Stimulated activated effector memory CD8-positive, alpha-beta T cell treated with anti-CD3 and anti-CD28 coated beads, Interleukin-12 subunit alpha, Interleukin-12 subunit beta, amount 100 ng/mL, for 72 hours (primary cell): ENCODE data around the gene ECM1.

Source experiments
- ATAC-seq: fragments of 150-1000 bp; cut with Tn5 transposase; 2 replicates; pipeline ENCODE4 v1.10.0; 2021
- DNase-seq, 2 donors: peaks; one replicate each; pipeline ENCODE4 v3.0.0; 2021 to 2022; ENCODE audit warnings: low spot score in 2 of 2
- H3K27ac Mint-ChIP-seq: one replicate; pipeline ENCODE4 v1.8.0; 2022; ENCODE audit warnings: mild to moderate bottlenecking, mixed read lengths
- H3K36me3 Mint-ChIP-seq: one replicate; pipeline ENCODE4 v1.8.0; 2022; ENCODE audit warnings: mild to moderate bottlenecking, mixed read lengths
- H3K4me1 Mint-ChIP-seq: one replicate; pipeline ENCODE4 v1.8.0; 2022; ENCODE audit warnings: mixed read lengths
- H3K4me3 Mint-ChIP-seq: one replicate; pipeline ENCODE4 v1.8.0; 2022; ENCODE audit warnings: mild to moderate bottlenecking, mixed read lengths
- H3K9me3 Mint-ChIP-seq: one replicate; pipeline ENCODE4 v1.8.0; 2022; ENCODE audit warnings: mixed read lengths

The ECM1 gene

GRCh38 chr1:150507912-150508864 is at the start of gene ECM1:
ECM1 (plus strand) TSS chr1:150508109; CDS start chr1:150508210, 101 bp downstream.
- Mint-ChIP-seq H3K4me1 (peaks cover 12% of the 10 kb centered on the region), H3K36me3 (peaks cover 36% of the 10 kb centered on the region), H3K4me3 (no peak within 1 kb of the TSS), H3K27ac (peak within 1 kb of the TSS; percentile 86), H3K9me3 (no peaks in the 10 kb centered on the region)
- DNase-seq, result no peak
- ATAC-seq, result no peak

GRCh38 chr1:150464422-150464826 is 43.5 kb upstream of the ECM1 start:
- peak; percentile 71 for ATAC-seq
- Mint-ChIP-seq H3K36me3 (peaks cover 99% of the 10 kb centered on the region), H3K4me1 (no peaks in the 10 kb centered on the region), H3K4me3 (no peak overlapping the region), H3K9me3 (no peaks in the 10 kb centered on the region), H3K27ac (no peak overlapping the region)
- DNase-seq, result peak; percentile 55 to 80

- H3K36me3 Mint-ChIP-seq, result peaks cover 97% of the 10 kb centered on the region
- H3K9me3 Mint-ChIP-seq, result no peaks in the 10 kb centered on the region
- ATAC-seq (no peak), DNase-seq (no peak)
- H3K4me3 Mint-ChIP-seq, result no peak overlapping the region
- H3K4me1 Mint-ChIP-seq, result peaks cover 6% of the 10 kb centered on the region
- no peak overlapping the region for H3K27ac Mint-ChIP-seq
These were observed 40.9 kb upstream of the ECM1 start for GRCh38 chr1:150466964-150467363.

GRCh38 chr1:150469291-150469690 is 38.6 kb upstream of the ECM1 start:
- Mint-ChIP-seq H3K9me3 (no peaks in the 10 kb centered on the region), H3K4me1 (peaks cover 6% of the 10 kb centered on the region), H3K36me3 (peaks cover 97% of the 10 kb centered on the region), H3K27ac (no peak overlapping the region), H3K4me3 (no peak overlapping the region)
- DNase-seq (no peak), ATAC-seq (no peak)

- Mint-ChIP-seq H3K9me3 (no peaks in the 10 kb centered on the region), H3K36me3 (peaks cover 67% of the 10 kb centered on the region), H3K27ac (no peak overlapping the region), H3K4me1 (peaks cover 12% of the 10 kb centered on the region), H3K4me3 (no peak overlapping the region)
- DNase-seq (no peak), ATAC-seq (no peak)
These were observed 35.2 kb upstream of the ECM1 start for GRCh38 chr1:150472601-150473200.

GRCh38 chr1:150473659-150474058 is 34.2 kb upstream of the ECM1 start:
- ATAC-seq (no peak), DNase-seq (no peak)
- H3K4me1 Mint-ChIP-seq, result peaks cover 12% of the 10 kb centered on the region
- H3K27ac Mint-ChIP-seq, result peak overlapping the region; percentile 81
- peaks cover 58% of the 10 kb centered on the region for H3K36me3 Mint-ChIP-seq
- no peaks in the 10 kb centered on the region for H3K9me3 Mint-ChIP-seq
- H3K4me3 Mint-ChIP-seq, result no peak overlapping the region

- H3K9me3 Mint-ChIP-seq, result no peaks in the 10 kb centered on the region
- ATAC-seq (no peak), DNase-seq (no peak)
- peaks cover 46% of the 10 kb centered on the region for H3K36me3 Mint-ChIP-seq
- peak overlapping the region; percentile 81 for H3K27ac Mint-ChIP-seq
- no peak overlapping the region for H3K4me3 Mint-ChIP-seq
- peaks cover 12% of the 10 kb centered on the region for H3K4me1 Mint-ChIP-seq
These were observed 33.0 kb upstream of the ECM1 start for GRCh38 chr1:150474869-150475268.

GRCh38 chr1:150476754-150477153 is 31.2 kb upstream of the ECM1 start:
- Mint-ChIP-seq H3K4me1 (peaks cover 8% of the 10 kb centered on the region), H3K27ac (no peak overlapping the region)

GRCh38 chr1:150477320-150477719 is 30.6 kb upstream of the ECM1 start:
- Mint-ChIP-seq H3K4me3 (no peak overlapping the region), H3K36me3 (peaks cover 24% of the 10 kb centered on the region), H3K27ac (peak overlapping the region; percentile 50), H3K9me3 (no peaks in the 10 kb centered on the region), H3K4me1 (peaks cover 6% of the 10 kb centered on the region)
- ATAC-seq, result peak; percentile 36
- no peak for DNase-seq

More at GRCh38 chr1:150476754-150477153, 31.2 kb upstream of the ECM1 start:
- ATAC-seq (no peak), DNase-seq (no peak)
- no peaks in the 10 kb centered on the region for H3K9me3 Mint-ChIP-seq
- H3K36me3 Mint-ChIP-seq, result peaks cover 29% of the 10 kb centered on the region
- no peak overlapping the region for H3K4me3 Mint-ChIP-seq

- Mint-ChIP-seq H3K4me3 (no peak overlapping the region), H3K9me3 (no peaks in the 10 kb centered on the region), H3K27ac (peak overlapping the region; percentile 50), H3K4me1 (peaks cover 6% of the 10 kb centered on the region), H3K36me3 (peaks cover 20% of the 10 kb centered on the region)
- ATAC-seq, result no peak
- DNase-seq, result no peak
These were observed 30.2 kb upstream of the ECM1 start for GRCh38 chr1:150477733-150478132.

GRCh38 chr1:150479370-150479769 is 28.5 kb upstream of the ECM1 start:
- ATAC-seq (no peak), DNase-seq (no peak)
- H3K27ac Mint-ChIP-seq, result no peak overlapping the region
- H3K9me3 Mint-ChIP-seq, result no peaks in the 10 kb centered on the region
- peaks cover 6% of the 10 kb centered on the region for H3K4me1 Mint-ChIP-seq
- H3K36me3 Mint-ChIP-seq, result peaks cover 3% of the 10 kb centered on the region
- no peak overlapping the region for H3K4me3 Mint-ChIP-seq

- no peak for ATAC-seq
- H3K9me3 Mint-ChIP-seq, result no peaks in the 10 kb centered on the region
- H3K4me3 Mint-ChIP-seq, result no peak overlapping the region
- no peaks in the 10 kb centered on the region for H3K36me3 Mint-ChIP-seq
- H3K4me1 Mint-ChIP-seq, result peaks cover 9% of the 10 kb centered on the region
- H3K27ac Mint-ChIP-seq, result no peak overlapping the region
- no peak for DNase-seq
These were observed 28.0 kb upstream of the ECM1 start for GRCh38 chr1:150479927-150480352.

GRCh38 chr1:150484431-150484830 is 23.5 kb upstream of the ECM1 start:
- DNase-seq, result no peak
- Mint-ChIP-seq H3K36me3 (peaks cover 13% of the 10 kb centered on the region), H3K27ac (no peak overlapping the region), H3K4me3 (no peak overlapping the region), H3K4me1 (peaks cover 27% of the 10 kb centered on the region), H3K9me3 (no peaks in the 10 kb centered on the region)
- no peak for ATAC-seq

- no peak for ATAC-seq
- Mint-ChIP-seq H3K4me3 (no peak overlapping the region), H3K27ac (no peak overlapping the region), H3K9me3 (no peaks in the 10 kb centered on the region), H3K36me3 (peaks cover 16% of the 10 kb centered on the region), H3K4me1 (peaks cover 27% of the 10 kb centered on the region)
- no peak for DNase-seq
These were observed 23.0 kb upstream of the ECM1 start for GRCh38 chr1:150484861-150485260.

GRCh38 chr1:150486966-150487762 is 20.7 kb upstream of the ECM1 start, which contains the start of gene TARS2:
TARS2 (plus strand) TSS chr1:150487419; CDS start chr1:150487451, 32 bp downstream.
- Mint-ChIP-seq H3K36me3 (peaks cover 39% of the 10 kb centered on the region), H3K9me3 (no peaks in the 10 kb centered on the region), H3K27ac (peak within 1 kb of the TSS; percentile 91), H3K4me3 (peak within 1 kb of the TSS; percentile 95), H3K4me1 (peaks cover 27% of the 10 kb centered on the region)
- DNase-seq, result peak; percentile 92 to 99
- ATAC-seq, result peak; percentile 100
